CD4-positive, alpha-beta T cell treated with Interleukin-17A for 1 hour (primary cell): ENCODE data around the gene LPAR2.
A peak's percentile ranks its signal among the peaks of the same experiment; 100 is the strongest.

Experiments
- DNase-seq: peaks from one replicate; pipeline ENCODE4 v3.0.0-alpha.2; 2020

LPAR2 gene

DNA sequence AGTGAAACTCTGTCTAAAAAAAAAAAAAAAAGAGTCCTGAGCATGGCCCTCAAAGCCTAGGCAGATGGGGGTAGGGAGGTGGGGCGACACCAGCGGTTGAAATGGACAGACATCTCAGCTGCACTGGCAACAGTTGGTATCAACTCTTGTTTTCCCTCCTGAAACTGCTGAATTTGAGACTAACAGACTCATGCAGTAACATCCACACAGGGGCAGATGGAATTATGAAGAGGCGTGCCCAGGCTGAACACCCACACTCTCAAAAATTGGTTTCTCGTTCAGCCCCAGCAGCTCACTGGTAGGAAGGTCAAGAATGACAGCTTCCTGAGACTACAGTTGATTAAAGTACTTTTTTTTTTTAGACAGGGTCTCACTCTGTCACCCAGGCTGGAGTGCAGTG lies 33.6 kb downstream of the LPAR2 start:
- no peak for DNase-seq

DNA sequence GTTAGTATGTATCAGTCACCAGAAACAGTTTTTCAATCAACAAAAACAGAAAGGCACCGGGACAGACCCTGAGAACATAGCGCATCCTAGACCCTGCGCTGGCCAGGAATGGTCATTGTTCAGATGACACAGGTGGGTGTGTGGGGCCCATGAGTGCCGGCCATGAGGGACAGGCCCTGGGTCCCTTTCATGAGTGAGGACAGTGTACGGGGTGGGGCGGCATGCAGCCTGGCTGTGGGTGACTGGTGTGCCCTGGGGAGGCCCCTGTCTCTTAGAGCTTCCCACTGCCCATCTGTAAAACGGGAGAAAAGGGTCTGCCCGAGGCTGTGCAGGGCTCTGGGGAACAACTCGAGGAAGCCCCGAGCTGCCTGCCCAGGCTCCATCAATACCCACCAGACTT lies 35.3 kb downstream of the LPAR2 start:
- DNase-seq: no peak

DNA sequence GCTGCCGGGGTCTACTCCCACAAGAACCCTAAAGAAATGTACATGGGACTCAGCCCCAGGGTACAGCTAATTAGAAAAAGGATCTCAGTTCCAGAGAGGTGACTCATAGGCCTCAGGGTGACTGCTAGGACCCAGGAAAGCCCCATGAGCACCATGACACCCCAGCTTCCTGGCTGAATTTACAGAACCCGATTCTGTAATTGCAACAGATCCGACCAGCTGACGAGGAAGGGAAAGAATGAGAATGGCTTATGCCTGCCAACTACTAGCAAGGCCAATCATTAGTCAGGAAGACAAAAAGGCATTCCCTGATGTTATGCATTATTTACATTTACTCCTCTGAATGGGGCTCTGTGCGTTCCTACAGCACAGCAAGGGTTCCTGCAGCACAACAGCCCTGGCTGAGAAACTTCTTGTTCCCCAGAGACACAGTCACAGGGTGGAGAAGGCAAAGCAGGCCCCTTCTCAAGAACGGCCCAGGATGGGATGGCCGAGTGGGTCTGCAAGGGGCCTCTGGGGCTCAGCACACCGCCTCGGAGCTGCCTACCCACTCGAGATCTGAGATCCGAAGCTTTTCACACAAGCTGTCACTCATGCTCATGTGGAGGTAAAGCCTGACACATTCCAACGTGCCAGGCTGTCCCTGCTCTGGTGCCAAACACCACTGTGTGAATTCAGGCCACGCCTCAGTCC lies 36.7 kb downstream of the LPAR2 start:
- peak; percentile 85 for DNase-seq

DNA sequence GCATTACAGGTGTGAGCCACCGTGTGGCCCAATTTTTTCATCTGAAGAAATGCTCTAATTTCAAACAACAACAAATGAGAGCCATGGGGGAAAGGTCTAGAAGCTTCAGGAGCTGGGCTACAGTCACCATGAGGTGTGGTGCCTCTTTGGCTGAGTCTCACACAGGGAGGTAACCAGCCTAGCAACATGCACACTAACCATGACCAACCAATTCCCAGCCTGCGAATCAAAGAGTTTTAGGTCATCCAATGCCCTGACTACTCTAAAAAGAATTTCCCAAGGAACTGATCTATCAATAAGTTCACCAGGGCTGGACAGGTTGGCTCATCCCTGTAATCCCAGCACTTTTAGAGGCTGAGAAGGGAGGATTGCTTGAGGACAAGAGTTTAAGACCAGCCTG lies 39.5 kb downstream of the LPAR2 start:
- no peak for DNase-seq

DNA sequence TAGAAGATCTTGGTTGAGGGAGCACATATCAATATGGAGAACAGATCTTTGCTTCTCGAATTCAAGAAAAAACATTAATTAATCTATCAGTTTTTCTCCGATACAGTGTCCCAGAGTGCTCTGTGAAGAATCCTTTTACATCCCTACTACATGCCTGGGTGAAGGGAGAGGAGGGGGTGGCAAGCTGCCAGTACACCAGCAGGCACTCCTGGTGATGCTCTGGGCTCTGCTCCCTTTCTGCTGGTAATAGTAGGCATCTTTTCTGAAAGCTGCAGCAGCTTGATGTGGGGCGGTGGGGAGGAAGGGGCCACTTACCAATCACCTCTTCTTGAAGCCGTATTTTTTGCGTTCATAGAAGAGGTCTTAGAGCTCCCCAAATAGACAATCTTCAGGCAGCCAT lies 40.2 kb downstream of the LPAR2 start:
- no peak for DNase-seq

DNA sequence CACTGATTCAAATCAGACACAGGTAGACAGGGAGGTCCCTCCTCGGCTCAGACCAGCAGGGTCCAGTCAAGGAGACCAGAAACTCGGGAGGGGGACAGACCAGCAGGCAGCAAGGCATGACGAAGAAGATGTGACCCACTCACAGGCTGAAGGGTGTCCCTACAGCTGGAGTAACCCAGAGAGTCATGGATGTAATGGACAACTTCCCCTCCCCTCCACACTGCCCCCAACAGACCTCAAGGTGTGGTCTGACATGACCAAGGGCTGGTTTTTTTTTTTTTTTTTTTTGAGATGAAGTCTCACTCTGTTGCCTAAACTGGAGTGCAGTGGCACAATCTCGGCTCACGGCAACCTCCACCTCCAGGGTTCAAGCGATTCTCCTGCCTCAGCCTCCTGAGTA lies 43.7 kb downstream of the LPAR2 start:
- DNase-seq: no peak

DNA sequence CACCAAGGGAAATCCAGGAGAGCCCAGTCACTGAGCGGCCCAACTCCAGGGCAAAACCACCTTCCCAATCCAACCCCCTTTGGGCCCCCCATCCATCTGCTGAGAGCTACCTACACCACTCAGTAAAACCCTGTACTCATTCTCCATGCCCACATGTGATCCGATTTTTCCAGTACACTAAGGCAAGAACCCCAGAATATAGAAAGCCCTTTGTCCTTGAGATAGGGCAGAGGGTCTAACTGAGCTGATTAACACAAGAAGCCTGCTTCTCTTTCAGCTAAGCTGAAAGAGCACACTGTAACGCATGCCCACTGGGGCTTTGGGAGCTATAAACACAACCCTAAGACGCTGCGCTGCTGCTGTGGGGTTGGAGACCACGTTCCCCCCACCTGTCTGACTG lies 45.5 kb downstream of the LPAR2 start:
- no peak for DNase-seq

DNA sequence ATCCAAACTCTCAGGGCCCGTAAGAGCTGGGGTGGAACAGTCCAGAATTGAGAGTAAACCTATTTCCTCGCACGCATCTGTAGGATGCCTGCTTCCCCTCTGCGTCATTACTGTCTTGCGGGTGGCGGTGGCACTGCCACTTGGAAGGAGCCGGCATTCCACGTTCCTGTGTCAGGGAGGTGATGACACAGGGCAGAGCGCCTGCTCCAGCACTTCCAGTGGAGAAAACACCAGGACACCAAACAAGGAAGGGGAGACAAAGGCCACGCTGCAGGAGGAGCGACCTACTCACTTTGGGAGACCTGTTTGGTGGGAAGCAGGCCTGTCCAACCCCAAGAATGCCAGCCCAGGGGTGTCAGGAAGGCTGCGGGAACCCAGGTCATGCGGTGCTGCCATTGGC lies 46.6 kb downstream of the LPAR2 start:
- DNase-seq: no peak

DNA sequence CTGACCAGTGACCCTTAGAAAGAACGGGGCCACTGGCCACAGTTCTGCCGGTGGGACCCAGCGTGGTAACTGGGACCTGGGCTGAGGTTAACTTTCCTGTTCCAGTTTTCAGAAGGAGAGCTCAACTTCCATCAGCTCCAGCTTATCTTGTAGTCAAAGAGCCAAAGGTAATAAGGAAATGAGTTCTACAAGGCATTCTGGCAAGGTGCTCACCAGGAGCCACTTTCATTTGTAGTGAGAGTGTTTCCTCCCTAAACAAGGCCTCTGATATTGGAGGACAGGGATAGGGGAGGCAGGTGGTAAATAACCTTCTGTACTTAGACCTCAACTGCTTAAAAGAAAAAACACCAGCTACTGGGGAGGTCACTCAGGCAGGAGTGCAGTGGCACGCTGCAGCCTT lies 47.6 kb downstream of the LPAR2 start:
- no peak for DNase-seq

DNA sequence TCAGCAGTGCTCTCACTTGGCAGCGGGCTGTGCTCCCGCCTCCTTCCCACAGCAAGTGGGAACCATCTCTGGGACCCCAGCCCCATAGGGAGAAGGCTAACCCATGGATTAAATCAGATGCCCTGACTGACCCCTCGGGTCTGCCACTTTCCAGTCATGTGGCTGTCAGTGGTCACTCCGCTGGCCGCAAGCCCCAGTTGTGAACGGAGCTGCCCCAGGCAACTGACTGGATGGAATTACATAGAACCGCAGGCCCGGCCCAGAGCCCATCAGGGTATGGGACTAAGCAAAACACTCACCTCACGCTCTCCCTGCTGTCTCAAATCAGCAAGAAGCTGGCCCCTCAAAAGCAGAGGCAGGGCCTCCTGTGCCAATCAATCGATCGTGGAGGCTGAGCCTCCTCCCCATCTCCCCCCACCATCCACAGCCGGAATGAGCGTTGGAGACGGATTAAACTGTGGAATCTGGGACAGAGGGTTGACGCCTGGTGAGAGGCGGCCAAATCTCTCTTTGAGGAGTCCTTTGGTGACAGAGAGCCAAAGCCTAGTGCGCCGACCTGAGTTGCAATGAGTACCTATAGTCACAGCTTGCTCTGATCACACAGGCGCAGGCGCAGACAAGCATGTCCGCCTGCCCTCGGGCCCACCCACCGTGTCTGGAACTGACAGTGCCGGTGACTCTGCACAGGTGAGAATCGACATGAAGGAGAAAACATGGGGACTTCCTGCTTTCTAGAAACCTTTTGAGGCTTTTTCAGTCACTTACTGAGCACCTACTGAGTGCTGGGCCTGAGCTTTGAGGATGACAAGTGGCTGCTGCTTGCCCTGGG lies 48.3 kb downstream of the LPAR2 start:
- DNase-seq: no peak

DNA sequence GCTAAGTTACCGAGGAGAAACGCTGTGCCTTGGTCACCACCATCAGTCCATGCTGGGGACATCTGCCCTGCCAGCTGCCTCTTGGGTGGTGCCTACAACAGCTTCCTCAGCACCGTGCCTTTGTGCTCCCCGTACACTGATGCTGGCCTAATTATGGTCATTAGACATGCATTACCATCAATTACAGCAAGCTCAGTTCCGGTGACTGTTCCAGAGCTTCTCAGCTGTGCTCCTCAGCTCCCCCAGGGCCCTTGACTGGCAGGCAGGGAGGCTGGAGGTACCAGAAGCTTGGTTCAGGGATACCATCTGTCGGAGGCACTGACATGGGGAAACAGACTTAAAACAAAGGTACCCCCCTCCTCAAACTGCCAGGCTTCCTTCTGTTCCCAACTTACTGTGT lies 49.8 kb downstream of the LPAR2 start:
- DNase-seq: no peak

DNA sequence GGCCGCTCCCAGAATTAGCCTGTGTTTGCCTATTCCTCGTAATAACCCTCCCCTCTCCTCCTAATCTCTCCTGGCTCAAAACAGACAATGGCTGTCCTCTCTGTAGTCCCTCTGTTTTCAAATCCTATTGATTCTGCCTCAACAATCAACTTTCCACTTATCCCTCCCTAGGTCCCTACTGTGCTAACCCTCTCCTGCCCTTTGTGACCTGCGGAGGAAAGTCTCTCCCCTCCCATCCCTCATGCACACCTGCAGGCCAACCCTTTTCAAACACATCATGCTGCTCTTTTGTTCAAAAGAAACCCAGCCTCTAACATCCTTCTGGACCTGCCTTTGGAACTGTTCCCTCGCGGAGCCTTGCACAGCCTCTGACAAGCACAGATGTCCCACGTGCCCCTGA lies 52.6 kb downstream of the LPAR2 start:
- no peak for DNase-seq
